Right lobe of liver (tissue), 4 donors: ENCODE data around the gene GPR4.

Experiments used
- CTCF ChIP-seq, 4 donors: fragments of 200-600 bp in 3 of 4; fragments of 450-650 bp in 1 of 4; IDR thresholded peaks; one replicate each; pipeline versions ENCODE4 v1.5.1 to v1.8.0; 2016 to 2022; ENCODE audit warnings: antibody characterized with exemption in 4 of 4, mild to moderate bottlenecking in 2 of 4
- POLR2A ChIP-seq: fragments of 450-650 bp; IDR thresholded peaks from one replicate; pipeline ENCODE4 v1.6.1; 2017; ENCODE audit warnings: antibody characterized with exemption, mild to moderate bottlenecking
- donor health status: DM: no; HTN: no; CAD: no.
- donor health status: DM: no; HTN: no; CAD: no.
- donor health status: DM: no; HTN: yes; CAD: no.

GRCh38 chr19:45574526-45574925 lies 27.5 kb downstream of the GPR4 start:
- TF ChIP-seq CTCF (IDR thresholded peaks at IDR 0.05) (no peak), POLR2A (no peak)
